AG04449 (cell line): ENCODE results near the gene CALML5.

Source experiments
- CTCF ChIA-PET: fragments of 350-600 bp; formaldehyde crosslinking; extraction: SDS; loops from one replicate; lab custom pipeline; 2021; ENCODE audit warnings: antibody characterized with exemption; lab: Yijun Ruan, JAX
- POLR2A ChIA-PET: fragments of 400-600, 350-600 bp; formaldehyde crosslinking; extraction: SDS; loops from one replicate; lab custom pipeline; 2020; ENCODE audit warnings: antibody characterized with exemption, inconsistent platforms; lab: Yijun Ruan, JAX
- DNase-seq: peaks from one replicate; pipeline ENCODE4 v3.0.0-alpha.2; 2010; ENCODE audit warnings: low read depth, low spot score
- H3K4me3 ChIP-seq: 2 replicates; pipeline ENCODE4 v1.5.1; 2011; ENCODE audit warnings: low read depth, mild to moderate bottlenecking, control low read depth, low read length
- CTCF ChIP-seq: IDR thresholded peaks from one replicate; pipeline ENCODE4 v1.5.1; 2011; ENCODE audit warnings: mild to moderate bottlenecking, moderate library complexity, low read length, control low read depth, inconsistent platforms; ENCODE audit not compliant: insufficient read depth; ENCODE audit errors: missing control alignments

Gene CALML5

DNA sequence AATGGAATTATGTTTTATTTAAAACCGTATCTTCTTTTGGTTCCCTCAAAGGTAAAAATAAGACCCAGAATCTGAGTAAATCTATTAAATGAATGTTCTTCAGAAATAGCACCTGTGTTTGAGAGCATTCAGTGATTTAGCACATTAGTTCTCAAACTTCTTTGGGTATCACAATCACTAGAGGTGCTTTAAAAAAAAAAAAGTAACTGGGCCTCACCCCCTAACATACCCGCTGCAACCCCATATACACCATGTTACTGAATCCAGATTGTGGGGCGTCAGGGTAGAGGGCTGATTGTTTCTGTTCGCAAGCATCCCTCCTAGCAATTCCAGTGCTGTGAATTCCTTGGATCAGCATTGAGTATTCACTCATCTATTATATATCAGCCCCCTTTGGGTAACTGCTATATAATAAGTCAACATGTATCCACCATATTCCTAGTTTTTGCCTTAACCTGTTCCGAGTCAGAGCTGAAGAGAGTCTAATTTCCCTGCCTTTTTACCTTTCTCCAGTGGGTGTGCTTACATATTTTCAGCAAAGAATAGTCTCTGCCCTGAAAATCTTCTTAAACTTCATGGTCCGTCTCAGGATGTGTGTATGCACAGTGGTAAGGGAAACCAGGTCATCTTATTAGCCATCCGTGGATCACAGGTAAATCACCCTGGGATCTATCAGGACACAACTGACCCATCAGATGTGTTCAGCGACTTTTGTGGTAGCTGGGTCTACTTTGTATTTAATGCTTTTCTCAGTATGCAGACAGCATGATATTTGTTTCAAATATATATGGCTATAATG, 40.2 kb downstream of the CALML5 start:
- TF ChIP-seq CTCF = no peak
- ChIA-PET POLR2A (interaction anchor here (1.0 kb wide), 1 partner anchor 164 kb away, joined by 4 read pairs; no protein-coding TSS in a partner anchor), CTCF (interaction anchor here (2.3 kb wide), 1 partner anchor 170 kb away, joined by 6 read pairs; no protein-coding TSS in a partner anchor)
- no peak for DNase-seq
- H3K4me3 ChIP-seq = no peak overlapping the region

- CTCF ChIA-PET = interaction anchor here (2.3 kb wide), 1 partner anchor 171 kb away, joined by 6 read pairs; no protein-coding TSS in a partner anchor
- TF ChIP-seq CTCF = no peak
- POLR2A ChIA-PET = no interaction called here
- H3K4me3 ChIP-seq = no peak overlapping the region
- DNase-seq = no peak
These were observed 40.9 kb downstream of the CALML5 start for GRCh38 chr10:5458425-5458824.

DNA sequence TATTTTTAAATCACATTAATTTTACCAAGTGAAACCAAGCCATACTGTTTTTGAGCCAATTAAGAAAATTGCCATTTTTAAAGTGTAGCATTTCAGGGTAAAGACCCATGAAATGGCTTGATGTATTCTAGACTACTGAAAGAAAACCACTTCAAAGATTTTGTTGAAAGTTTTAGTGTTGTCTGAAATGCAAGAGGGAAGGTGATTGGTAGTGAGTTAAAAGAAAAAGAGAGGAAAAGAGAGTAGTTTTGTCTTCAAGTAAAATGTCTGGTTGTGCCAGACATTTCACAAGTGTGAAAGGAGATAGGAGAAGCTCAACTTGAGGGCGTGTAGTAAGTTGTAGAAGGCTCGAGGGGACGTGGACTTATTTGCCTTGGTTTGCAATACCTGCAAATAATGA, 41.6 kb downstream of the CALML5 start:
- CTCF ChIA-PET = interaction anchor here (2.3 kb wide), 1 partner anchor 172 kb away, joined by 6 read pairs; no protein-coding TSS in a partner anchor
- TF ChIP-seq CTCF = no peak
- POLR2A ChIA-PET = no interaction called here

GRCh38 chr10:5456563-5456962, 42.8 kb downstream of the CALML5 start:
- no peak for DNase-seq
- no peak for TF ChIP-seq CTCF
- ChIA-PET POLR2A (interaction anchor here (0.6 kb wide), 1 partner anchor 138 kb away, joined by 3 read pairs; no protein-coding TSS in a partner anchor), CTCF (interaction anchor here (0.7 to 4.8 kb wide), 3 partner anchors 14 to 173 kb away, joined by 5 to 32 read pairs (median 28); no protein-coding TSS in a partner anchor)
- no peak overlapping the region for H3K4me3 ChIP-seq

More for the DNA sequence above, 41.6 kb downstream of the CALML5 start:
- DNase-seq = no peak
- H3K4me3 ChIP-seq = no peak overlapping the region

GRCh38 chr10:5453749-5454489, 45.5 kb downstream of the CALML5 start:
- no peak for TF ChIP-seq CTCF
- POLR2A ChIA-PET = interaction anchor here (0.6 to 1.7 kb wide), 3 partner anchors 9 to 141 kb away, joined by 3 read pairs; no protein-coding TSS in a partner anchor
- DNase-seq = no peak
- no peak overlapping the region for H3K4me3 ChIP-seq
- CTCF ChIA-PET = interaction anchor here (0.7 to 4.8 kb wide), 6 partner anchors 9 to 176 kb away, joined by 3 to 32 read pairs (median 18); no protein-coding TSS in a partner anchor
